Aorta (tissue), 5 donors: ENCODE data around the gene METTL2A. TPM values are rescaled to one million over a fixed set of nuclear protein-coding genes. Genes with fewer than 3 reads are reported as not detected.
A peak's percentile ranks its signal among the peaks of the same experiment; 100 is the strongest.
"Not testable (repeated sequence)": the region's sequence is repeated elsewhere in the genome, so short reads cannot be mapped to it uniquely, and the experiment has no call there.

Source experiments
- ATAC-seq: fragments of 200-7000 bp; cut with Tn5 transposase; one replicate; pipeline ENCODE4 v1.9.1; 2022; ENCODE audit warnings: moderate library complexity; ENCODE audit not compliant: low FRiP score
- DNase-seq, 2 donors: peaks; one replicate each; pipeline ENCODE4 v3.0.0-alpha.2; 2020
- H3K27ac ChIP-seq, 2 donors: one replicate each; pipeline ENCODE4 v1.5.1; 2013; ENCODE audit warnings: low read length in 2 of 2, mild to moderate bottlenecking in 2 of 2, moderate library complexity in 2 of 2, control low read depth in 1 of 2, inconsistent platforms in 1 of 2, low read depth in 1 of 2
- H3K27me3 ChIP-seq, 2 donors: one replicate each; pipeline ENCODE4 v1.6.1; 2013; ENCODE audit warnings: control low read depth in 1 of 2, low read length in 1 of 2, mild to moderate bottlenecking in 1 of 2, moderate library complexity in 1 of 2; ENCODE audit not compliant: insufficient read depth in 2 of 2, control insufficient read depth in 1 of 2
- H3K36me3 ChIP-seq, 2 donors: one replicate each; pipeline ENCODE4 v1.6.1; 2013; ENCODE audit warnings: control low read depth in 1 of 2, low read length in 1 of 2, mild to moderate bottlenecking in 1 of 2; ENCODE audit not compliant: insufficient read depth in 2 of 2, control insufficient read depth in 1 of 2
- H3K4me1 ChIP-seq, 2 donors: one replicate each; pipeline ENCODE4 v1.6.1; 2013; ENCODE audit warnings: low read length in 2 of 2, control low read depth in 1 of 2, mild to moderate bottlenecking in 1 of 2, moderate library complexity in 1 of 2; ENCODE audit not compliant: insufficient read depth in 2 of 2, control insufficient read depth in 1 of 2
- H3K4me3 ChIP-seq, 2 donors: one replicate each; pipeline ENCODE4 v1.5.1; 2013; ENCODE audit warnings: low read length in 2 of 2, control low read depth in 1 of 2, mild to moderate bottlenecking in 1 of 2
- H3K9me3 ChIP-seq: one replicate; pipeline ENCODE4 v1.6.1; 2013; ENCODE audit warnings: mild to moderate bottlenecking, low read length; ENCODE audit not compliant: control insufficient read depth
- WGBS, 2 donors: extraction: QIAGEN DNeasy Blood & Tissue Kit; methylation state at CpG; one replicate each; pipeline ENCODE4 v1.1.7; 2013; 5-methylcytosine and 5-hydroxymethylcytosine counted together
- intact Hi-C, 2 donors: fragments of 100-400 bp; cut with DNase I; formaldehyde crosslinking; loops; one replicate each; pipeline versions ENCODE4 v1.14.2 to v1.15.0; 2022
- polyA plus RNA-seq, 2 donors: library from polyadenylated mRNA; stranded (reverse); fragments of 200-250 nt; gene quantifications; one replicate each; pipeline ENCODE4 v1.2.3, GENCODE V29; 2013
- total RNA-seq, 2 donors: library from RNA; stranded (reverse); fragmentation: NEBNext Ultra II Directional; extraction: Animal tissue kit (Norgen Biotek cat#: 25700); gene quantifications; one replicate each; pipeline ENCODE4 v1.2.1, GENCODE V29; 2021
- donor health status: healthy with polysubstance abuse.
- donor health status: Bipolar disorder and iron deficiency.
- donor health status: DM: no; HTN: no; CAD: no.
- donor health status: DM: no; HTN: no; CAD: no.
- donor health status: DM: yes; HTN: yes; CAD: no.

The METTL2A gene
- total and polyA plus RNA-seq, 4 donors, result 6.8 to 16.1 (median 9.4) TPM

DNA sequence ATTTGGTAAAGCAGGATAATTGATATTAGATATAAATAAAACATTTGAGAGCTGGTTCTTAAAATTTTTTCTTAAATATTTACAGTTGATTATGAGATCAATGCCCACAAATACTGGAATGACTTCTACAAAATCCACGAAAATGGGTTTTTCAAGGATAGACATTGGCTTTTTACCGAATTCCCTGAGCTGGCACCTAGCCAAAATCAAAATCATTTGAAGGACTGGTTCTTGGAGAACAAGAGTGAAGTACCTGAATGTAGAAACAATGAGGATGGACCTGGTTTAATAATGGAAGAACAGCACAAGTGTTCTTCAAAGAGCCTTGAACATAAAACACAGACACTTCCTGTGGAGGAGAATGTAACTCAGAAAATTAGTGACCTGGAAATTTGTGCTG lies 2.5 kb downstream of the METTL2A start:
- H3K36me3 ChIP-seq, H3K9me3 ChIP-seq, DNase-seq, H3K27ac ChIP-seq, H3K4me1 ChIP-seq, H3K27me3 ChIP-seq, ATAC-seq, H3K4me3 ChIP-seq: not testable (repeated sequence)
- intact Hi-C loops, result loop anchor here in 1 of 2 donors (10.0 kb wide), 1 partner anchor 49 kb away; the partner anchor contains the start of gene TLK2
- WGBS, 2 donors, result 33 to 66% methylated on average over 1 to 2 of the region's 2 CpGs

DNA sequence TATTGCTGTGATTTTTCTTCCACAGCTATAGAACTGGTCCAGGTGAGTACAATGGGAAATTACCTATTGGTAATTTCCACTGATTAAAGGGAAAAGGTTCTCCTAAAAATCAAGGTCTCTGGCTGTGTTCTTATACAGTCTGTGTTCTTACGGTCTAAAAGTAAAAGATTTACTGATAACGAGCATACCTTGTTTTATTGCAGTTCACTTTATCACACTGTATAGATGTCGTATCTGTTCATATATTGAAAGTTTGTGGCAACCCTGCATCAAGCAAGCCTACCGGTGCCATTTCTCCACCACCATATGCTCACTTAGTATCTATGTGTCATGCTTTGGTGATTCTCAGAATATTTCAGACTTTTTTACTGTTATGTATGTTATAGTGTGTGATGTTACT lies 11.6 kb downstream of the METTL2A start:
- H3K27me3 ChIP-seq, DNase-seq, H3K4me3 ChIP-seq, H3K36me3 ChIP-seq, H3K9me3 ChIP-seq, H3K4me1 ChIP-seq, H3K27ac ChIP-seq, ATAC-seq, intact Hi-C loops: not testable (repeated sequence)
- WGBS, 2 donors, result 92 to 95% methylated on average over 4 of the region's 4 CpGs

DNA sequence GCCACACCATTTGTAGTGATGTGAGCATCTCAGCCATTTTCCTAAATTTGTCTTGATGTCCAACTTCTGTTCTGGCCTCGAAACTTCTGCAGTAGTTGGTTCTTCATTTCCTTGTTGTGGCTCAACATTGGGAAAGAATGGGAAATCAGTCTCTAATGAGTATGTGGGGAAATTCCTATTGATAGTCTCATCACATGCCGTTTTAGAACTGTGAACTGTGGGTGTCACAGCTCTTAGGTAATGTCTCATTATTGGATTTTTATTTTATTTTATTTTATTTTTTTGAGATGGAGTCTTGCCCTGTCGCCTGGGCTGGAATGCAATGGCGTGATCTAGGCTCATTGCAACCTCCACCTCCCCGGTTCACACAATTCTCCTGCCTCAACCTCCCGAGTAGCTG lies 17.5 kb downstream of the METTL2A start:
- intact Hi-C loops, H3K27ac ChIP-seq, H3K9me3 ChIP-seq, ATAC-seq, H3K36me3 ChIP-seq, H3K4me1 ChIP-seq, DNase-seq, H3K27me3 ChIP-seq, H3K4me3 ChIP-seq: not testable (repeated sequence)
- 95 to 98% methylated on average over 6 of the region's 6 CpGs for WGBS, 2 donors

DNA sequence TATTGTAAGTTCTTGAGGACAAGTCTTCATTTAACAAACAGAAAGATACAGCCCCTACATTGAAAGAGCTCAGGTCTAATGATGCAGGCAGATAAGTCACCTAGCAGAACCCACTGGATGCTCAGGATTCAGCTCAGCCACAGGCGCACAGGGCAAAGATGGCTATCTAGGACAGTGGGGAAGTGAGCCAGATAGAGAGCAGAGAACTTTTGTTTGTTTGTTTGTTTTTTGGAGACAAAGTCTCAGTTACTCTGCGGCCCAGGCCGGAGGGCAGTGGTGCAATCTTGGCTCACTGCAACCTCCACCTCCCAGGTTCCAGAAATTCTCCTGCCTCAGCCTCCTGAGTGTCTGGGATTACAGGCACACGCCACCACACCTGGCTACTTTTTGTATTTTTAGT lies 20.4 kb downstream of the METTL2A start:
- Histone ChIP-seq H3K9me3 (no peaks in the 10 kb centered on the region), H3K27me3 (no peaks in the 10 kb centered on the region), H3K4me1 (no peaks in the 10 kb centered on the region), H3K4me3 (no peak overlapping the region), H3K27ac (no peak overlapping the region), H3K36me3 (peaks cover 3 to 8% of the 10 kb centered on the region in 2 donors)
- DNase-seq (peak in 1 of 2 donors; percentile 13), ATAC-seq (no peak)
- intact Hi-C loops, result no loop called here
- WGBS, 2 donors, result 94 to 96% methylated on average over 4 of the region's 4 CpGs

DNA sequence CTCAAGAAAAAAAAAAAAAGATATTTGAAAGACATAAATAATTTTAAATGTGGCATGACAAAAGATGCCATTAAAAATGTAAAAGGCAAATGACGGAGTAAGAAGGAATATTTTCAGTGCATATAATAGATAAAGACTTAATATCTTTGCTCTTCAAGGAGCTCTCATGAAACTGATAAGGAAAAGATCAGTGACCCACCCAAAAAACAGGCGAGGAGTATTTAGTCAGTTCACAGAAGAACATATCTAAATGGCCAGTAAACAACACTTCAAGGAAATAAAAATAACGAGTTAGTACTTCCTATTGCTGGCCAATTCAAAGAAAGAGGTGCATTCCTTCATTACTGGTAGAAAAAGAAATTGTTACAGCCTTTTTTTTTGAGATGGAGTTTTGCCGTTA lies 22.1 kb downstream of the METTL2A start:
- H3K4me1 ChIP-seq, H3K27me3 ChIP-seq, H3K9me3 ChIP-seq, DNase-seq, H3K4me3 ChIP-seq, H3K36me3 ChIP-seq, intact Hi-C loops, ATAC-seq, H3K27ac ChIP-seq: not testable (repeated sequence)
- WGBS, 2 donors, result 94 to 95% methylated on average over 4 of the region's 4 CpGs

DNA sequence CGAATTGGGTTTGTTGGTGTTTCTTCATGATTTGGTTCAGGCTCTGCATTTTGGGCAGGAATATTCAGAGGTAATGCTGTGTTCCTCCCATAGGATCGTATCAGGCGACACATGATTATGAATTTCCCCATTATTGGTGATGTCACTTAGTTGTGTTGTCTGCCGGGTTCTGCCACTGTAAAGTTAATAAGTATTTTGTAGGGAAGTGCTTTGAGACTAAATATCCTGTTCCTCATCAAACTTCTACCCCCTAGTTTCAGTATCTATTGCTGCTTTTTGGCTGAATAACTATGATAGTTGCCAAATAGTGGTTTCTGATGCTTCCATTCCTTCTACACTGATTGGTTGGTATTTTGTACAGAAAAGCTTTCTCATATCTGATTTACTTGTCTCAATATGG lies 28.5 kb downstream of the METTL2A start:
- DNase-seq, H3K9me3 ChIP-seq, intact Hi-C loops, H3K27me3 ChIP-seq, H3K27ac ChIP-seq, ATAC-seq, H3K36me3 ChIP-seq, H3K4me1 ChIP-seq, H3K4me3 ChIP-seq: not testable (repeated sequence)
- WGBS, 2 donors, result 90% methylated on average over 4 of the region's 4 CpGs

DNA sequence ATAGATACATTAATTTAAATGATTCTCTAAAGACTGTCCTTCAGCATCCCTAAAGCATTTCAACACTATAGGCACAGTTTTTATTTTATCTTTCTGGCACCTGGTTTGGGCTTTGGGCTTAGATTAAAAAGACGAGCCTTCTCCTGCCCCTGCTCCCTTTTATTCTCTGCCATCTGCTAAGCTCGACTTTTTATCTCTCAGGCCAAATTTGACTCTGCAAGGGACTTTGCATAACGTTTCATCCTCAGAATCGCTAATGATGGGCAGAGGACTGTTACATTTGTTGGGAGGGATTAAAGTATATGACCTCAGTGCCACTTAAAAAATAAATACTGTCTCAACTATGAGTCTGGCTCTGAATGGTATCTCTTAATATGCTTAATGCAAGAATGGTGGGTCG lies 29.3 kb downstream of the METTL2A start:
- H3K4me1 ChIP-seq, DNase-seq, intact Hi-C loops, H3K36me3 ChIP-seq, H3K9me3 ChIP-seq, H3K27ac ChIP-seq, H3K4me3 ChIP-seq, H3K27me3 ChIP-seq, ATAC-seq: not testable (repeated sequence)
- WGBS, 2 donors, result 79 to 82% methylated on average over 5 of the region's 5 CpGs

DNA sequence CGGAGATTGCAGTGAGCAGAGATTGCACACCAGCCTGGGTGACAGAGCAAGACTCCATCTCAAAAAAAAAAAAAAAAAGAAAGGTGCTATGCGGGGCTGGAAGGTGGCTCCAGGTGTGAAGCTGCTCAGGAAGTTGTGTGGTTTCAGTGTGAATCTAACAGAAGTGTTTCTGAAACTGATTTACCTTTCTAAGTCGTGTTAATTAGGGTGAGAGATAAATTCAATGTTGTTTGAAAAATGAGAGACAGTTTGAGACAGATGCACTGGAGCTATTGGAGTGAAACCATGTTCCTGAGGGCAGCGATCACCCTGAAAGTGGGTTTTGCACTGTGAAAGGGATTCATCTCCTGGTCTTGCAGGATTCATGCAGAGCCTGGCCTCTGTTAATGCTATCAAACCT lies 30.0 kb downstream of the METTL2A start:
- ATAC-seq, H3K27ac ChIP-seq, H3K27me3 ChIP-seq, H3K9me3 ChIP-seq, DNase-seq, H3K4me3 ChIP-seq, H3K36me3 ChIP-seq, H3K4me1 ChIP-seq, intact Hi-C loops: not testable (repeated sequence)
- WGBS, 2 donors, result 85 to 95% methylated on average over 4 of the region's 4 CpGs

DNA sequence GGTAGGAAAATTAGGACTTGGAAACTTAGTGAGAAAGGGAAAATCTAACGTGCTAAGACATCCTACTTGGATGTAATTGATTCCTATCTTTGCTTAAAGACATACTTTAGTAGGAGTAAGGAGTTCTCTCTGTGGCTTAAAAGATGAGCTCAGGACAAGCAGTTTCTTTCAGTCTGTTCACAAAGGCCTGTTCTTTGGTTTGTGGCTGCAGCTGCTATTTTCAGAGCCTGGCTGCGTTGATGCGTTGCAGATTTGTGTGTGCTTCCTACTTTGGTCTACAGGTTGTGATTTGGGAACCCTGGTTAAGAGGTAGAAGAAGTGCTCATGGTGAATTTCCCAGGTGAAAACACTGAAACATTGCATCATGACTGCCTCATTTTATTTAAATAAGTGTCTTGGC lies 30.4 kb downstream of the METTL2A start:
- 79 to 84% methylated on average over 3 of the region's 3 CpGs for WGBS, 2 donors
- ATAC-seq, H3K4me3 ChIP-seq, H3K27ac ChIP-seq, intact Hi-C loops, H3K27me3 ChIP-seq, H3K4me1 ChIP-seq, DNase-seq, H3K9me3 ChIP-seq, H3K36me3 ChIP-seq: not testable (repeated sequence)
